GM19025 (cell line): ENCODE measurements around the gene CABCOCO1.
"Not testable (repeated sequence)": the region's sequence is repeated elsewhere in the genome, so short reads cannot be mapped to it uniquely, and the experiment has no call there.

Experiments used
- ATAC-seq: cut with Tn5 transposase; IDR thresholded peaks from one replicate; pipeline ENCODE4 v1.9.1; 2021; ENCODE audit warnings: mild to moderate bottlenecking, low read depth, moderate library complexity; ENCODE audit not compliant: unreplicated experiment

The CABCOCO1 gene

DNA sequence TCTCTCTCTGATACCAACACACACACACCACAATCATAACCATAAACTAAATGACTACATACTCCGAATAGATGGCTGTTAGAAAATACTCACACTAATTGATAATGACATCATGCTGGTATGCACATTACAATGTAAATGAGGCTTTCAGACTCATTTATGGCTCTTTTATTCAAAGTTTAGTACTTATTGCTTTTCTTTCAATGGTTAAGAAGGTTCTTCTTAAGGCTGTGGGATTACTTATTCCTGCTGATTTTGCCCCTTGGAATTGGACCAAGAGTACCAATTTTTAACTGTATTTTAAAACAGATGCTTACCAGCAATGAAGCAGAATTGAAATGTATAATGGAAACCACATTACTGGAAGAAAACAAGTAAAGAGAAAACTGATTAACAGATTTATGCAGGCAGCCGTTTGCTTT lies 20.6 kb upstream of the CABCOCO1 start:
- no peak for ATAC-seq

- no peak for ATAC-seq
These were observed 20.1 kb upstream of the CABCOCO1 start for GRCh38 chr10:61642676-61643075.

DNA sequence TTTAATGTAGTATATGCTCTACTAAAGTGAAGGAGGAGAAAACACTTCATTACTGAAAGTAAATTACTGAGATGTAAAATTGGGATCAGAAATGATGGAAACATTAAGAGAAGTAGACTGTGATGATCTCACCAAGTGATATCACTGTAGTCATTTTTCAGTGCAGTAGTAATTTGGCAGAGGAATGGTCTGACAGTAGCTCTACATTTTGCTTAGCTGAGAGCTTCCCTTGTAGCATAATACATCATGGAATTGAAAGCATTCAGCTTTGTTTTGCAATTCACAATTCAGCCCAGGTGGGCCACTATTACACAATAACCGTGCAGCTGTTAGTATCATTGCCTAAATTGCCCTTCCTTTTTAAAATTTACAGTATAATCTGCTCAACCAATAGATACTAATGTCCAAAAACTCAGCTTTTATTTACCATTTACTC lies 19.4 kb upstream of the CABCOCO1 start:
- no peak for ATAC-seq

- no peak for ATAC-seq
These were observed 9.0 kb upstream of the CABCOCO1 start for GRCh38 chr10:61653699-61654098.

DNA sequence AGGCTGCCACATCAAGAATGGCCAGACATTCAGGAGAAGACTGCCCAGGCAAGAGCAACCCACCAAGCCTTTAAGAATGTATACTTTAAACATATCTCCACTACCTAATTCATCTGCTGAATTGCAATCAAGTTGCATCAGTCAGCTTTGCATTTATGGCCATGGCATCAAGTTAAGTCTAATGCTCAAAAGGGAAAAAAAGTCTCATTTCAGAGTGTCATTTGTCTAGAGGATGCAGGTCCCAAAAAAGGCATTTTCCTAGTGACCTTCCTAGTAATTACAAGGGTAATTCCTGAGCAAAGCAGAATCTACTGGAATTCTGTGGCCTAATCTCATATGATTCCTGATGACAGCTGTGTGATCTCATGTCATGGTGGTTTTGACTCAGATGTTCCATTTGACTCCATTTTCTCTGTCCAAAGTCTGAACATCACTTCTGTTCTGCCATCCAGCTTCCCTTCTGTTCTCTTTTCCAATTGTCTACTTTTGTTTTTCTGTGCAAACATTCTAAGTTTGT lies 7.3 kb upstream of the CABCOCO1 start:
- ATAC-seq, result no peak

GRCh38 chr10:61663466-61663865 lies 737 bp downstream of the CABCOCO1 start:
- ATAC-seq, result no peak

GRCh38 chr10:61664985-61665384 lies 2.3 kb downstream of the CABCOCO1 start:
- no peak for ATAC-seq

DNA sequence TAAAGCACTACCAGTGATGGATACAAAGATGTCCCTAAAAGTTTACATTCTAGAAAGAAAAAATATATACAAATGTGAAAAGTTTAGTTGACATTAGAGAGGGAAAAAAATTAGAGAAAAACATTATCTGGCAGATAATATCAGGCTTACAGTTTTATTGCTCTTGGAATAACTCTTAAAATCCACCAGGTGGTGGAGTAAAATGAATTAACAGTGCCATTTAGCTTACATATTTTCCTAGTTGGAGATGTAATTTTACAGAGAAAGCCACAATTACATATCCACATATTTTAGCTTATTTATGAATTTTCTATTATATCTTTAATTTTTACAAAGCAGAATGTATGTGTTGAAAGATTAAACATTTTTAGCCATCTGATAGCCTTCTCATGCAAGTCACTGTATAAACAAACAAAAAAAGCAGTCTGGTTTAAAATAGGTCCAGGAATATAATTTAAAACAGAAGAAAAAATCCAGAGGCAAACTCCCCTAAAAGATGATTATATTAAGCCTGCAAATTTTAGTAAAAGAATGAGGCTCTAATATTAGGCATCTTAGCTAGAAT lies 6.5 kb downstream of the CABCOCO1 start:
- no peak for ATAC-seq

DNA sequence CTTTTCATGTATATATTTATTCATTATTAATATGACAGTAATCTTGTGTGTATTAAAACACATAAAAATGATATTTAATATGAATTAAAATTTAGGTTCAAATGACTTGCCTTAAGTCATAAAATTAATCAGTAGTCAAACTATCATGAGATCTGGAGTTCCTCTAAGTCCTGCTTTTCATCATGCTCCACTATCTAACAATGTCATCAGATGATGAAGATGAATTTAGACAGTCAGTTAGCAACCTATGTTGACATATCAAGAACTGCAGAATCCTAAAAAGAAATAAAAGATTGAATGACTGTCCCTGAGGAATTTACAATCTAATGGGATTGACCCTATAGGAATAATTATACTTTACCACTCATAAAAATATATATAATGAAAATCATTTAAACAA lies 7.1 kb downstream of the CABCOCO1 start:
- ATAC-seq, result no peak

GRCh38 chr10:61673360-61673759 lies 10.6 kb downstream of the CABCOCO1 start:
- no peak for ATAC-seq

- ATAC-seq, result no peak
These were observed 19.6 kb downstream of the CABCOCO1 start for GRCh38 chr10:61682323-61682722.

- no peak for ATAC-seq
These were observed 20.6 kb downstream of the CABCOCO1 start for GRCh38 chr10:61683319-61683718.

- ATAC-seq, result no peak
These were observed 22.3 kb downstream of the CABCOCO1 start for GRCh38 chr10:61684894-61685507.

DNA sequence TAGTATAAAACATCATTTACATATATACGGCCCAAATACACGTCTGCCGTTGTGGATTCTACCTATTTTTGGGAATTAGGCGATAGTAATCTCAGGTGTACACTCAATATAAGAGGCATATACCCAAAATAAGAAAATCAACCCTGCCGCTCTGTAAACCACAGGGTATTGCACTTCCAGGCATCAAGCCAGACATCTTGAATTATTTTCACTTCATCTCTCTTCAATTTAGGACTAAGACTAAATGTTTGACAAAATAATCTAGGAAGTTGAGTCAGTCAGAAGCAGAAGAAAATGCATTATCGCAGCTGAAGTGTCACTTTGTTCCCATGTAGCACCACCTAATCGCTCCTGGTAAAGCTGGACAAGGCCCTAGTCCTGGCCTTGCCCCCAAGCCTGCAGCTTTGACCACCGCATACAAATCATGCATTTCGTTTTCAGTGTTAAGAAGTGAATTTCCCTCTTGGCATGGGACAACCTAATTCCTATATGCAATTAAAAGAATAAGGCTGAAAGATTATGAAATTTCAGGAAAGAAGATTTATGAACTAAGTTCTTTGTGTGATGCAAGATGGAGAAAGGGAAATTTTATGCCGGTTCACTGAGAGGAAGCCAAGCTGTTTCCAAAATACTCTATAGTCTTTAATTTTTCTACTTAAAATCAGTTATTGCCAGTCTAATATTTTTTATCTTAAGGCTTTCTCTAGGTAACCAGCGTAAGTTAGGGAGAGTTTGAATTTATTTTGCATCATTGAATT lies 26.0 kb downstream of the CABCOCO1 start:
- no peak for ATAC-seq

DNA sequence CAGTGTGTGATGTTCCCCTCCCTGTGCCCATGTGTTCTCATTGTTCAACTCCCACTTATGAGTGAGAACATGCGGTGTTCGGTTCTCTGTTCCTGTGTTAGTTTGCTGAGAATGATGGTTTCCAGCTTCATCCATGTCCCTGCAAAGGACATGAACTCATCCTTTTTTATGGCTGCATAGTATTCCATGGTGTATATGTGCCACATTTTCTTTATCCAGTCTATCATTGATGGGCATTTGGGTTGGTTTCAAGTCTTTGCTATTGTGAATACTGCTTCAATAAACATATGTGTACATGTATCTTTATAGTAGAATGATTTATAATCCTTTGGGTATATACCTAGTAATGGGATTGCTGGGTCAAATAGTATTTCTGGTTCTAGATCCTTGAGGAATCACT lies 28.9 kb downstream of the CABCOCO1 start:
- ATAC-seq, result not testable (repeated sequence)

- no peak for ATAC-seq
These were observed 29.8 kb downstream of the CABCOCO1 start for GRCh38 chr10:61692447-61693010.

DNA sequence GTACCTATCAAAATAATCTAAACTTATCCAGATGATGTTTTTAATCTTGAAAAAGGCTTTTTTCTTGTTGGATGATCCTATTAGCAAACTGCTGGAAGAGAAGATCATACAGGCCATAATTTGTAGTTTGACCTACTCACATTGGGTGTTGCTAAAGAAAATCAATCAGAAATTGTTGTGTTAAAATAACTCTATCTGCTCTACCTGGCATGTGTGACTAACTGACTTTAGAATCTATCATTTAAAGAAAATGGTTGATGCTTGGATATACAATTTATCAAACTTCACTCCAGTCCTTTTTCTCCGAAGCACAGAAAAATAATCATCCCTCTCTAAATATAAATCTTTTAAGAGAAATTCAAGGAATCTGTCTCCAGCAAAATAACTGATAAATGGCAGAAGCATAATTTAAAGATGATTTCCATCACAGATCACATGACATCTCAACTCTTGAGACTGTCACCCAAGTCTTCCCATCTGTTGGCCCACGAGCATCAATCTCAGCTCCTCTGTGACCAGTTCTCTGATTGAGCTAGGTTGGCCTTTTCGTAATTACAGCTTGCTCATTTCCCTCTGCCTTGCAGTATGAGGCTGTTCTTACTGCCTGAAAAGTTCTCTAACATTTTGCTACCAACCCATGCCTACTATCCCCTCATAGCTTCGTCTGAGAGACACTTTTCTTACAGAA lies 36.4 kb downstream of the CABCOCO1 start:
- no peak for ATAC-seq

DNA sequence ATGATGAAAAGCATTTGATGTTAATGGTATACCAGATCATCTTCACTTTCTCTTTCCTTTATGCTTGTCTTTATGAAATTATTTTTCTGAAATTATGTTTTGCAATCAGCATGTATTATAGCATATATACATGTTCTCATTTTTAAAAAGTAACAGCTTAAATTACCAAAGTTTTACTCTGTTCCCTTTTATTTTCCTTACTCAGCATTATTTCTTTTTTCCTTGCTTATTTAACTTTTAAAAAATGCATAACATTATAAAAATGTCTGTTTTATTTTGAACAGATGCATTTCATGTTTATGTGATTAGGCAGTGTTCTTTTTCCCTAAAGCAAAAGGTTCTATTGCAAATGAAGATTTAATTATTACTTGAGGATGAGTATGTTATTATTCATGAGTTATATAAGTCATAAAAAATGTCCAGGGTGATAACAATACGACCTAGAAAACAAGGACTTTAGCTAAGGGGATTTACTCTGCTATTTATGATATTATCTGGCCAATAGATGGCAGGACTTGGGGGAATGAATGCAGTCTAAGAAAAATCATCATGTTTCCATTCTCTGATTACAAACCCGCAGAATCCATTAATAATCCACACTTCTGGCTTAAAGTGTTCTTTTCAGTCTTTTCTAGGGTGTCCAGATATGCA lies 38.5 kb downstream of the CABCOCO1 start:
- ATAC-seq, result no peak

DNA sequence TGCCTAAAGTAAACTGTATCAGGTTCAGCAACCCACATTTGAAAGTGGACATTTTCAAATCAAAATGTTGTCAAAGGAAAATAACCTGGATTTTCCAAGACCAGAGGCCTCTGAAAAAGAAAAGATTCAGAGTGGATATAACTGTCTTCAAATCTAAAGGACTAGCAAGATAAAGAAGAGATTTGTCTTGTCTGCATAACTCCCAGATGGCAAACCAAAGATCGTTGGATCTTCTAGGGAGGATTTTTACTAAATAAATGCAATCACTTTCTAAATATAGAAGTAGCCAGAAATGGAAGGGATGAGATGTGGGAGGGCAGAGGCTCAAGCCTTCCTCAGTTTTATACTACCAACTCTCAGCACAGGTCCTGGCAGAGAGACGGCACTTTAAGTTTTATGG lies 39.0 kb downstream of the CABCOCO1 start:
- no peak for ATAC-seq

- ATAC-seq, result no peak
These were observed 39.9 kb downstream of the CABCOCO1 start for GRCh38 chr10:61702584-61702983.
